ENCODE data around the gene CALR. TPM values are rescaled to one million over a fixed set of nuclear protein-coding genes. Genes with fewer than 3 reads are reported as not detected.
"Not testable (repeated sequence)": the region's sequence is repeated elsewhere in the genome, so short reads cannot be mapped to it uniquely, and the experiment has no call there.

The CALR gene
- total and polyA plus RNA-seq, 2 donors (not counting 3 experiments of a cell fraction or from before 2014, with no cell fraction given) = 1,135 to 1,636 TPM

DNA sequence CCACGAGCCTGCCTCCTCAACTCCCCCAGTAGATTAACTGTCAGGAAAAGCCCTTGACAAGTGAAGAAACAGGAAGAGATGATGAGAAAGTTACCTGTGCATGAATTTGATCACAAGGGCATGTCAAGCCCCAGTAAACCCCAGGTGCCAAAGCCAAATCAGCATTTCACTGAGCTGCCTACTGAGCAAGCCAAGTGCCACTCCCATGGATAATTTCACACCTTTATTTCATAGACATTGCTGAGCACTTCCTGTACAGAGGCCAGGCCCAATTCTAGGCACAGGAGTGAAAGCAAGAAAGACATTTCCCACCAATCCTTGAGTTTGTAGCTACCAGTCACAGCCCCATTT is 16.2 kb downstream of the CALR start:
- Histone ChIP-seq H3K9me1 (replicated peaks; ENCODE audit: control insufficient read depth, extremely low read depth, insufficient read depth, low read length) (no peaks in the 10 kb centered on the region), H3K27ac (ENCODE audit: insufficient read depth, low read depth, low read length) (no peak overlapping the region), H4K20me1 (replicated peaks; ENCODE audit: control insufficient read depth, extremely low read depth, insufficient read depth, low read length) (no peaks in the 10 kb centered on the region), H3K4me3 (replicated peaks in 1 of 3; ENCODE audit: insufficient read depth in 1 of 3, low read depth in 1 of 3, low read length in 3 of 3) (no peak overlapping the region), H3K36me3 (ENCODE audit: control insufficient read depth in 2 of 2, extremely low read depth in 1 of 2, insufficient read depth in 2 of 2, low read length in 2 of 2) (peaks cover 11 to 17% of the 10 kb centered on the region in 2 experiments), H3K27me3 (ENCODE audit: control insufficient read depth in 2 of 2, insufficient read depth in 2 of 2, low read length in 2 of 2) (no peaks in the 10 kb centered on the region), H3K79me2 (ENCODE audit: control insufficient read depth, insufficient read depth, low read length) (peaks cover 43% of the 10 kb centered on the region), H3K9me3 (replicated peaks; ENCODE audit: control insufficient read depth, insufficient read depth, low read length) (no peaks in the 10 kb centered on the region), H3K9ac (replicated peaks; ENCODE audit: extremely low read depth, insufficient read depth, low read length) (no peak overlapping the region), H2AFZ (ENCODE audit: low read depth, low read length) (no peak overlapping the region), H3K4me1 (ENCODE audit: control insufficient read depth, extremely low read depth, insufficient read depth, low read length) (peaks cover 38% of the 10 kb centered on the region), H3K4me2 (ENCODE audit: insufficient read depth, low read length) (no peak overlapping the region)
- ChIA-PET CTCF (interaction anchor here (1.1 to 3.6 kb wide), 2 partner anchors 9 to 11 kb away, joined by 3 to 15 read pairs; no protein-coding TSS in a partner anchor), POLR2A (interaction anchor here (1.2 kb wide), 1 partner anchor 8 kb away, joined by 5 read pairs; no protein-coding TSS in a partner anchor)
- BruUV-seq (replicated peaks) = no TSS peak
- DNase-seq (ENCODE audit: low read depth, low spot score) (no peak), FAIRE-seq (no peak)
- intact Hi-C loops (cut with micrococcal nuclease) (no loop called here), dilution Hi-C loops (cut with MboI; ENCODE audit: extremely low pct_ligation_motif_present, low sequenced_read_pairs) (no loop called here)
- no peak for TF ChIP-seq POLR2A (IDR thresholded peaks at IDR 0.05; ENCODE audit: low read depth, low read length)
- no peak for TF ChIP-seq POLR2AphosphoS5 (IDR thresholded peaks at IDR 0.05; ENCODE audit: insufficient read depth, low read depth, low read length)
- TF ChIP-seq JUN (IDR thresholded peaks at IDR 0.05; ENCODE audit: borderline replicate concordance, insufficient read depth, insufficient read length, low read depth) = no peak
- TF ChIP-seq, protein P1, sequence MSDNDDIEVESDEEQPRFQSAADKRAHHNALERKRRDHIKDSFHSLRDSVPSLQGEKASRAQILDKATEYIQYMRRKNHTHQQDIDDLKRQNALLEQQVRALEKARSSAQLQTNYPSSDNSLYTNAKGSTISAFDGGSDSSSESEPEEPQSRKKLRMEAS (IDR thresholded peaks at IDR 0.05; ENCODE audit: insufficient read depth, insufficient read length) = no peak
- TF ChIP-seq GATA2 (IDR thresholded peaks at IDR 0.05; ENCODE audit: insufficient read depth, insufficient read length, low read depth, low read length) = no peak
- TF ChIP-seq FOS (IDR thresholded peaks at IDR 0.05; ENCODE audit: borderline replicate concordance, insufficient read depth, low read length) = no peak
- TF ChIP-seq, protein P2, sequence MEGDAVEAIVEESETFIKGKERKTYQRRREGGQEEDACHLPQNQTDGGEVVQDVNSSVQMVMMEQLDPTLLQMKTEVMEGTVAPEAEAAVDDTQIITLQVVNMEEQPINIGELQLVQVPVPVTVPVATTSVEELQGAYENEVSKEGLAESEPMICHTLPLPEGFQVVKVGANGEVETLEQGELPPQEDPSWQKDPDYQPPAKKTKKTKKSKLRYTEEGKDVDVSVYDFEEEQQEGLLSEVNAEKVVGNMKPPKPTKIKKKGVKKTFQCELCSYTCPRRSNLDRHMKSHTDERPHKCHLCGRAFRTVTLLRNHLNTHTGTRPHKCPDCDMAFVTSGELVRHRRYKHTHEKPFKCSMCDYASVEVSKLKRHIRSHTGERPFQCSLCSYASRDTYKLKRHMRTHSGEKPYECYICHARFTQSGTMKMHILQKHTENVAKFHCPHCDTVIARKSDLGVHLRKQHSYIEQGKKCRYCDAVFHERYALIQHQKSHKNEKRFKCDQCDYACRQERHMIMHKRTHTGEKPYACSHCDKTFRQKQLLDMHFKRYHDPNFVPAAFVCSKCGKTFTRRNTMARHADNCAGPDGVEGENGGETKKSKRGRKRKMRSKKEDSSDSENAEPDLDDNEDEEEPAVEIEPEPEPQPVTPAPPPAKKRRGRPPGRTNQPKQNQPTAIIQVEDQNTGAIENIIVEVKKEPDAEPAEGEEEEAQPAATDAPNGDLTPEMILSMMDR (IDR thresholded peaks at IDR 0.05; ENCODE audit: extremely low read depth in 1 of 2, insufficient read depth in 1 of 2, low read depth in 1 of 2, low read length in 2 of 2) = no peak
- no peak for TF ChIP-seq EZH2 (IDR thresholded peaks at IDR 0.05; ENCODE audit: borderline replicate concordance, low read depth, low read length, severe bottlenecking)
- TF ChIP-seq MYC (IDR thresholded peaks at IDR 0.05; ENCODE audit: low read depth, low read length) = no peak

DNA sequence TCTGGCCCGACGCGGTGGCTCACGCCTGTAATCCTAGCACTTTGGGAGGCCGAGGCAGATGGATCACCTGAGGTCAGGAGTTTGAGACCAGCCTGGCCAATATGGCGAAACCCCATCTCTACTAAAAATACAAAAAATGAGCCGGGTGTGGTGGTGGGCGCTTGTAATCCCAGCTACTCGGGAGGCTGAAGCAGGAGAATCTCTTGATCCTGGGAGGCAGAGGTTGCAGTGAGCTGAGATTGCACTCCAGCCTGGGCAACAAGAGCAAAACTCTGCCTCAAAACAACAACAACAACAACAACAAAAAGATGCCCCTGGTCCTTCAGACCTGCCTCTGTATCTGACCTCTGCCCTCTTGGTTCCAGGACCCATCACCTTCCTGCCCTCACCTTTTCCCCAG is 17.2 kb downstream of the CALR start:
- H3K9me3 ChIP-seq (replicated peaks; ENCODE audit: control insufficient read depth, insufficient read depth, low read length); BruUV-seq (replicated peaks); dilution Hi-C loops (cut with MboI; ENCODE audit: extremely low pct_ligation_motif_present, low sequenced_read_pairs); H3K27me3 ChIP-seq (ENCODE audit: control insufficient read depth in 2 of 2, insufficient read depth in 2 of 2, low read length in 2 of 2); H2AFZ ChIP-seq (ENCODE audit: low read depth, low read length); DNase-seq (ENCODE audit: low read depth, low spot score); intact Hi-C loops (cut with micrococcal nuclease); H4K20me1 ChIP-seq (replicated peaks; ENCODE audit: control insufficient read depth, extremely low read depth, insufficient read depth, low read length); H3K9me1 ChIP-seq (replicated peaks; ENCODE audit: control insufficient read depth, extremely low read depth, insufficient read depth, low read length); H3K27ac ChIP-seq (ENCODE audit: insufficient read depth, low read depth, low read length); FAIRE-seq: not testable (repeated sequence)
- H3K4me2 ChIP-seq (ENCODE audit: insufficient read depth, low read length) = peak overlapping the region; percentile 70
- ChIA-PET CTCF (interaction anchor here (1.7 to 3.6 kb wide), 2 partner anchors 10 to 22 kb away, joined by 5 to 15 read pairs; no protein-coding TSS in a partner anchor), POLR2A (interaction anchor here (1.5 kb wide), 1 partner anchor 9 kb away, joined by 5 read pairs; the partner anchor contains the start of gene RAD23A)
- peaks cover 38% of the 10 kb centered on the region for H3K4me1 ChIP-seq (ENCODE audit: control insufficient read depth, extremely low read depth, insufficient read depth, low read length)
- H3K36me3 ChIP-seq (ENCODE audit: control insufficient read depth in 2 of 2, extremely low read depth in 1 of 2, insufficient read depth in 2 of 2, low read length in 2 of 2) = peaks cover 11% of the 10 kb centered on the region in 2 experiments
- H3K9ac ChIP-seq (replicated peaks; ENCODE audit: extremely low read depth, insufficient read depth, low read length) = peak overlapping the region; percentile 12
- H3K79me2 ChIP-seq (ENCODE audit: control insufficient read depth, insufficient read depth, low read length) = peaks cover 42% of the 10 kb centered on the region
- H3K4me3 ChIP-seq (replicated peaks in 1 of 3; ENCODE audit: insufficient read depth in 1 of 3, low read depth in 1 of 3, low read length in 3 of 3) = peak overlapping the region in 1 of 3 experiments; percentile 65

Data from endothelial cell of umbilical vein (primary cell).